Parathyroid adenoma (tissue), 2 donors: ENCODE data around the gene IQGAP3.
"Not testable (repeated sequence)": the region's sequence is repeated elsewhere in the genome, so short reads cannot be mapped to it uniquely, and the experiment has no call there.

Experiments
- H2AFZ ChIP-seq: fragments of 300-600 bp; sonication (generic); one replicate; pipeline ENCODE4 v1.7.0; 2017; ENCODE audit warnings: antibody characterized with exemption, mild to moderate bottlenecking
- H3K27ac ChIP-seq: fragments of 300-600 bp; sonication (generic); one replicate; pipeline ENCODE4 v1.7.0; 2017
- H3K27me3 ChIP-seq: fragments of 300-600 bp; sonication (generic); one replicate; pipeline ENCODE4 v1.7.0; 2017; ENCODE audit warnings: low read length; ENCODE audit not compliant: control insufficient read depth, insufficient read depth
- H3K36me3 ChIP-seq: fragments of 300-600 bp; sonication (generic); one replicate; pipeline ENCODE4 v1.7.0; 2017; ENCODE audit warnings: low read length; ENCODE audit not compliant: control insufficient read depth, insufficient read depth
- H3K4me1 ChIP-seq: fragments of 300-600 bp; sonication (generic); one replicate; pipeline ENCODE4 v1.7.0; 2017; ENCODE audit warnings: control low read depth
- H3K4me2 ChIP-seq: fragments of 300-600 bp; sonication (generic); one replicate; pipeline ENCODE4 v1.7.0; 2017; ENCODE audit warnings: low read length
- H3K4me3 ChIP-seq: fragments of 300-600 bp; sonication (generic); one replicate; pipeline ENCODE4 v1.7.0; 2017; ENCODE audit warnings: low read depth, low read length
- H3K79me2 ChIP-seq: fragments of 300-600 bp; sonication (generic); one replicate; pipeline ENCODE4 v1.7.0; 2017; ENCODE audit warnings: control low read depth
- H3K9ac ChIP-seq: fragments of 300-600 bp; sonication (generic); one replicate; pipeline ENCODE4 v1.7.0; 2017; ENCODE audit warnings: mild to moderate bottlenecking
- H3K9me3 ChIP-seq: fragments of 300-600 bp; sonication (generic); one replicate; pipeline ENCODE4 v1.7.0; 2017; ENCODE audit warnings: low read length; ENCODE audit not compliant: control insufficient read depth
- CTCF ChIP-seq: fragments of 300-600 bp; sonication (generic); IDR thresholded peaks from one replicate; pipeline ENCODE4 v1.7.0; 2017; ENCODE audit warnings: antibody characterized with exemption, mild to moderate bottlenecking
- donor health status: primary hyperparathyroidism.

The IQGAP3 gene

GRCh38 chr1:156591432-156592157 lies 19.2 kb upstream of the IQGAP3 start, which contains the start of gene NAXE:
Gene NAXE, plus strand, starts transcription at chr1:156591776. Its CDS starts 29 bp downstream, at chr1:156591805.
- Histone ChIP-seq H3K9ac (peak within 1 kb of the TSS; percentile 46), H3K36me3 (no peaks in the 10 kb centered on the region), H3K4me2 (peak within 1 kb of the TSS; percentile 92), H3K9me3 (no peaks in the 10 kb centered on the region), H3K4me3 (peak within 1 kb of the TSS; percentile 83), H3K27ac (peak within 1 kb of the TSS; percentile 74), H3K4me1 (peaks cover 4% of the 10 kb centered on the region), H3K27me3 (no peaks in the 10 kb centered on the region), H3K79me2 (no peaks in the 10 kb centered on the region), H2AFZ (peak within 1 kb of the TSS; percentile 83)
- TF ChIP-seq CTCF: no peak

GRCh38 chr1:156591181-156591431 lies 18.7 kb upstream of the IQGAP3 start:
- Histone ChIP-seq H3K4me3 (peak overlapping the region; percentile 83), H3K4me2 (peak overlapping the region; percentile 92), H2AFZ (peak overlapping the region; percentile 83), H3K4me1 (peaks cover 4% of the 10 kb centered on the region), H3K79me2 (no peaks in the 10 kb centered on the region), H3K36me3 (no peaks in the 10 kb centered on the region), H3K9me3 (no peaks in the 10 kb centered on the region), H3K27ac (peak overlapping the region; percentile 74), H3K27me3 (no peaks in the 10 kb centered on the region), H3K9ac (no peak overlapping the region)
- TF ChIP-seq CTCF: no peak

GRCh38 chr1:156590326-156591180 lies 18.2 kb upstream of the IQGAP3 start:
- H3K9me3 ChIP-seq: no peaks in the 10 kb centered on the region
- H3K9ac ChIP-seq: no peak overlapping the region
- H3K27ac ChIP-seq: peak overlapping the region; percentile 74
- H3K4me3 ChIP-seq: peak overlapping the region; percentile 83
- H3K36me3 ChIP-seq: no peaks in the 10 kb centered on the region
- peak overlapping the region; percentile 83 for H2AFZ ChIP-seq
- no peaks in the 10 kb centered on the region for H3K27me3 ChIP-seq
- no peak overlapping the region for H3K4me2 ChIP-seq
- no peaks in the 10 kb centered on the region for H3K79me2 ChIP-seq
- H3K4me1 ChIP-seq: peaks cover 4% of the 10 kb centered on the region
- no peak for TF ChIP-seq CTCF

GRCh38 chr1:156589546-156589945 lies 17.2 kb upstream of the IQGAP3 start:
- no peak overlapping the region for H2AFZ ChIP-seq
- H3K4me1 ChIP-seq: peaks cover 4% of the 10 kb centered on the region
- H3K27ac ChIP-seq: no peak overlapping the region
- no peaks in the 10 kb centered on the region for H3K36me3 ChIP-seq
- H3K4me3 ChIP-seq: no peak overlapping the region
- H3K4me2 ChIP-seq: no peak overlapping the region
- TF ChIP-seq CTCF: no peak
- no peaks in the 10 kb centered on the region for H3K27me3 ChIP-seq
- H3K9me3 ChIP-seq: no peaks in the 10 kb centered on the region
- H3K9ac ChIP-seq: no peak overlapping the region
- H3K79me2 ChIP-seq: no peaks in the 10 kb centered on the region

- not testable (repeated sequence) for H3K4me3 ChIP-seq, H3K9ac ChIP-seq, H3K79me2 ChIP-seq, H2AFZ ChIP-seq, H3K27ac ChIP-seq, H3K27me3 ChIP-seq, H3K4me1 ChIP-seq, H3K36me3 ChIP-seq, H3K4me2 ChIP-seq, H3K9me3 ChIP-seq
Measured at GRCh38 chr1:156587927-156588326, 15.6 kb upstream of the IQGAP3 start.
